LNCAP (cell line): ENCODE results near the gene ZNF23.

Experiments
- CTCF ChIP-seq: fragments of 450-650 bp; IDR thresholded peaks from 2 replicates; pipeline ENCODE4 v1.5.1; 2017; ENCODE audit warnings: mild to moderate bottlenecking

The ZNF23 gene

GRCh38 chr16:71464231-71464630, 2.2 kb upstream of the ZNF23 start:
- TF ChIP-seq CTCF: no peak

GRCh38 chr16:71460941-71461340, 1.1 kb downstream of the ZNF23 start:
- no peak for TF ChIP-seq CTCF

- no peak for TF ChIP-seq CTCF
Observed at GRCh38 chr16:71460236-71460635, 1.8 kb downstream of the ZNF23 start.

- no peak for TF ChIP-seq CTCF
Observed at GRCh38 chr16:71459510-71459909, 2.5 kb downstream of the ZNF23 start.

- TF ChIP-seq CTCF: no peak
Observed at GRCh38 chr16:71456801-71457200, 5.2 kb downstream of the ZNF23 start.

- no peak for TF ChIP-seq CTCF
Observed at GRCh38 chr16:71453036-71453435, 9.0 kb downstream of the ZNF23 start.

- no peak for TF ChIP-seq CTCF
Observed at GRCh38 chr16:71449020-71449419, 13.0 kb downstream of the ZNF23 start.

- TF ChIP-seq CTCF: no peak
Observed at GRCh38 chr16:71448274-71448866, 13.7 kb downstream of the ZNF23 start.
